ENCODE results near the gene ITGA6. TPM values are rescaled to one million over a fixed set of nuclear protein-coding genes. Genes with fewer than 3 reads are reported as not detected.

ITGA6 gene
- total RNA-seq, 1 experiment from 2014 or later: 78.3 TPM

DNA sequence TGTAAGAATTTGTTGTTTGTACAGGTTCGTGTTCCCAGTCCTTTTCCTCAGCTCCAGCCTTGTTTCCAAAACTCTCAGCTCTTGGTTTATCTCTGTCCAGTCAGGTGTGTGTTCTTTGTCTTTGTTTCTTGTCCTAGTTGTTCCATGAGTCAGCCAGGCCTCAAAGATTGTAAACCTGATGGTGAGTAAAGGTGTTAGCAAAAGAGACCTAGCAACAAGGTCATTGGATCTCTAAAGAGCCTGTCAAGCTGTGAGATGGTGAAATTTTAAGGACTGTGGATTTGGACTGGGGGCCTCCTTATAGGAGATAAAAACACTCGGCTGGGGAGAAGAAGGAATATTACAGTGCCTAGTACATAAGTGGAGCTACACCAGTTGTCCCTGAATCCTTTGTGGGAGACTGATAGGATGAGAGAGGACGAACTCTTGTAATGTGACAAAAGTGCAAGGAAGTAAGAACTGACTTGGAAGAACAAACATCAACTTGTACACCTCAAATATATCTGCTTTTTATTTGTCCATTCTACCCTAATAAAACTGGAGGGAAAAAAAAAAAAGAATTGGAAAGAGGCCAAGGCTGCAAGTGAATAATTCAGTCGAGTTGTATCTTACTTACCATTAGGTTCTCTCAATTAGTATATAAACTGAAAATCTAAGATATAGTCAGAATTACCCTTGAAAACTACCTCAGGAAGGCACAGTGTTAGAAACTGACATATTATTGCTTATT lies 37.2 kb downstream of the ITGA6 start:
- Histone ChIP-seq H3K27me3 (ENCODE audit: insufficient read depth, low read length) (no peaks in the 10 kb centered on the region), H2BK20ac (ENCODE audit: low read depth, low read length, poor library complexity, severe bottlenecking) (no peak overlapping the region), H4K5ac (ENCODE audit: insufficient read length, low read depth, low read length) (no peak overlapping the region), H2BK15ac (ENCODE audit: low read depth, low read length) (no peak overlapping the region), H3K79me1 (ENCODE audit: insufficient read depth, low read depth, low read length, poor library complexity, severe bottlenecking) (no peaks in the 10 kb centered on the region), H3K4me1 (ENCODE audit: insufficient read depth, low read length) (no peaks in the 10 kb centered on the region; the same call in 1 of the 2 replicates), H3K14ac (ENCODE audit: insufficient read depth, low read length) (no peak overlapping the region), H3K18ac (ENCODE audit: insufficient read length, low read depth, low read length) (no peak overlapping the region), H2BK5ac (ENCODE audit: insufficient read length, low read length) (no peak overlapping the region), H3K9me3 (ENCODE audit: control insufficient read depth, low read depth, low read length) (no peaks in the 10 kb centered on the region), H3K23ac (ENCODE audit: insufficient read length, low read depth, low read length) (no peak overlapping the region), H2BK12ac (ENCODE audit: insufficient read length, low read depth, low read length) (no peak overlapping the region), H4K91ac (ENCODE audit: insufficient read length, low read depth, low read length) (no peak overlapping the region), H3K23me2 (ENCODE audit: insufficient read length, low read depth, low read length, poor library complexity, severe bottlenecking) (no peaks in the 10 kb centered on the region), H4K20me1 (ENCODE audit: control insufficient read depth, insufficient read depth, insufficient read length) (no peaks in the 10 kb centered on the region), H3K4ac (ENCODE audit: low read depth, low read length) (no peak overlapping the region), H4K8ac (replicated peaks; ENCODE audit: insufficient read length, low read depth, low read length) (no peak overlapping the region), H3K9ac (ENCODE audit: extremely low read depth, insufficient read length, low read length) (no peak overlapping the region), H2AK5ac (ENCODE audit: insufficient read length, low read length) (no peak overlapping the region), H2BK120ac (ENCODE audit: low read depth, low read length, poor library complexity, severe bottlenecking) (no peak overlapping the region), H3K56ac (ENCODE audit: insufficient read length, low read depth, low read length) (no peak overlapping the region), H3T11ph (ENCODE audit: low read length) (no peak overlapping the region), H3K4me2 (ENCODE audit: insufficient read depth, insufficient read length, low read length) (no peak overlapping the region), H3K79me2 (ENCODE audit: insufficient read depth, low read length) (peaks cover 6% of the 10 kb centered on the region; the same call in 1 of the 2 replicates), H3K27ac (ENCODE audit: insufficient read length, low read depth, low read length) (no peak overlapping the region), H2AFZ (ENCODE audit: low read length) (no peak overlapping the region)
- peaks cover 12 to 38% (median 31%) of the 10 kb centered on the region in 3 experiments; a peak in 6 of 7 replicates for H3K36me3 Mint-ChIP-seq (ENCODE audit: insufficient read depth in 1 of 3, low read depth in 3 of 3)
- TF ChIP-seq, protein P1, sequence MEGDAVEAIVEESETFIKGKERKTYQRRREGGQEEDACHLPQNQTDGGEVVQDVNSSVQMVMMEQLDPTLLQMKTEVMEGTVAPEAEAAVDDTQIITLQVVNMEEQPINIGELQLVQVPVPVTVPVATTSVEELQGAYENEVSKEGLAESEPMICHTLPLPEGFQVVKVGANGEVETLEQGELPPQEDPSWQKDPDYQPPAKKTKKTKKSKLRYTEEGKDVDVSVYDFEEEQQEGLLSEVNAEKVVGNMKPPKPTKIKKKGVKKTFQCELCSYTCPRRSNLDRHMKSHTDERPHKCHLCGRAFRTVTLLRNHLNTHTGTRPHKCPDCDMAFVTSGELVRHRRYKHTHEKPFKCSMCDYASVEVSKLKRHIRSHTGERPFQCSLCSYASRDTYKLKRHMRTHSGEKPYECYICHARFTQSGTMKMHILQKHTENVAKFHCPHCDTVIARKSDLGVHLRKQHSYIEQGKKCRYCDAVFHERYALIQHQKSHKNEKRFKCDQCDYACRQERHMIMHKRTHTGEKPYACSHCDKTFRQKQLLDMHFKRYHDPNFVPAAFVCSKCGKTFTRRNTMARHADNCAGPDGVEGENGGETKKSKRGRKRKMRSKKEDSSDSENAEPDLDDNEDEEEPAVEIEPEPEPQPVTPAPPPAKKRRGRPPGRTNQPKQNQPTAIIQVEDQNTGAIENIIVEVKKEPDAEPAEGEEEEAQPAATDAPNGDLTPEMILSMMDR (conservative IDR thresholded peaks at IDR 0.05): no peak
- no peaks in the 10 kb centered on the region for H3K27me3 Mint-ChIP-seq (ENCODE audit: low read depth)
- no CpG with 5 or more reads among the region's 4 CpGs for WGBS (ENCODE audit: extremely low coverage, insufficient read length, low lambda C conversion rate)
- H3K9me3 Mint-ChIP-seq: no peaks in the 10 kb centered on the region
- no peak overlapping the region for H3K4me3 Mint-ChIP-seq
- peaks cover 54 to 60% of the 10 kb centered on the region in 2 experiments for H3K4me1 Mint-ChIP-seq
- no peak for DNase-seq
- H3K27ac Mint-ChIP-seq: peak overlapping the region in 1 of 3 experiments; percentile 5; a peak in 1 of 7 replicates

All from H9 (cell line).